Caki2 (cell line): ENCODE measurements around the gene DSG1. TPM values are rescaled to one million over a fixed set of nuclear protein-coding genes. Genes with fewer than 3 reads are reported as not detected.
A peak's percentile ranks its signal among the peaks of the same experiment; 100 is the strongest.
"Not testable (repeated sequence)": the region's sequence is repeated elsewhere in the genome, so short reads cannot be mapped to it uniquely, and the experiment has no call there.

Source experiments
- DNase-seq: peaks from one replicate; pipeline ENCODE4 v3.0.0-alpha.2; 2015; ENCODE audit warnings: low read depth
- in situ Hi-C: cut with HindIII; loops from 2 replicates; pipeline ENCODE4 v1.10.0; 2016; ENCODE audit warnings: low sequenced_read_pairs, low pct_unique_long_range_greater_than_20kb, mixed read lengths
- total RNA-seq: library from RNA; depleted of rRNA; stranded (reverse); fragments of >200 nt; shearing (Covaris generic); gene quantifications from 2 replicates; pipeline ENCODE4 v1.2.3, GENCODE V29; 2014; ENCODE audit warnings: low replicate concordance

DSG1 gene
- total RNA-seq, 1 experiment from 2014 or later: not detected

DNA sequence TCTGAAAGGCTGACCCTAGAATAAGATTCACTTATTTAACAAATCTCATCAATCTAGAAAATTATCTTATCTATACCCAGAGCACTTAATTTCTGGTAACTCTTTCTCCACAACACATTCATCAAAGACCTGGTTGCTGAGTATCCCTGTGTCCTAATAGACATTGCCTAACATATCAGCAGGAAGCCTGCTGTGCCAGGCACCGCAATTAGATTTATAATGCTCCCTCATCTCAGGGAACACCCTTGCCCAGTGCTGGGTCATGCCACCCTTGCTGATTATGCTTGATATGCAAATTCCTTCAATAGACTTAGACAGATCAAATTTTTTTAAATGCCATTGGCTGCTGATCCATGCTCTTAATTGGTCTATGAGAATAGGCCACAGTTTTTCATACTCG is 3.8 kb downstream of the DSG1 start:
- no peak for DNase-seq
- in situ Hi-C loops: no loop called here

- in situ Hi-C loops: no loop called here
- DNase-seq: peak; percentile 3
These were observed 7.1 kb downstream of the DSG1 start for GRCh38 chr18:31325051-31325450.

DNA sequence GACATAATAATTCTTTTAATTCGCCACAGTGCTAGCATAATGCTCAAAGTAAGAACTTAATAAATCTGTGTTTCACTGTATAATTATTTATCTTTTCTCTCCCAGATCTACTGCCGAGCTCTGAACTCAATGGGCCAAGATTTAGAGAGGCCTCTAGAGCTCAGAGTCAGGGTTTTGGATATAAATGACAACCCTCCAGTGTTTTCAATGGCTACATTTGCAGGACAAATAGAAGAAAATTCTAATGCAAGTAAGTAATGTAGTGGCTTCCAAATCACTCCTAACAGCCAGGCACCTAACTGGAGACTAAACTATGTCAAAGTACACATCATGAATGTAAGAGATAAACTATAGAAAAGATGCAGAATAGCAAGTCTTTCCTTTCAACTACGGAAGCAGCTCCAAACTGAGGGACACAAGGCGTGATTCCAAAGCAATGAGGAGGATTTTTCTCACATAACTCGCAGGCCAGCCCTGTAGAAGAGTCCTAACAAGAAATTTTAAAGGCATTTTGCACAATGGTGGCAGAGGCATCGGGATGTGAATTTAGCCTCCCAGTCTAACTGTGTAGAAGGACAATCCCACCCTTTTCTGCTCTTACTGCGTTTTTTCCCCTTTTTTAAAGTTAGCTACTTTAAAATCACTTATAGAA is 12.0 kb downstream of the DSG1 start:
- in situ Hi-C loops: no loop called here
- no peak for DNase-seq

GRCh38 chr18:31343454-31343853 is 25.5 kb downstream of the DSG1 start:
- in situ Hi-C loops: no loop called here

GRCh38 chr18:31353336-31353735 is 35.4 kb downstream of the DSG1 start:
- DNase-seq, in situ Hi-C loops: not testable (repeated sequence)

More at GRCh38 chr18:31343454-31343853, 25.5 kb downstream of the DSG1 start:
- DNase-seq: no peak

DNA sequence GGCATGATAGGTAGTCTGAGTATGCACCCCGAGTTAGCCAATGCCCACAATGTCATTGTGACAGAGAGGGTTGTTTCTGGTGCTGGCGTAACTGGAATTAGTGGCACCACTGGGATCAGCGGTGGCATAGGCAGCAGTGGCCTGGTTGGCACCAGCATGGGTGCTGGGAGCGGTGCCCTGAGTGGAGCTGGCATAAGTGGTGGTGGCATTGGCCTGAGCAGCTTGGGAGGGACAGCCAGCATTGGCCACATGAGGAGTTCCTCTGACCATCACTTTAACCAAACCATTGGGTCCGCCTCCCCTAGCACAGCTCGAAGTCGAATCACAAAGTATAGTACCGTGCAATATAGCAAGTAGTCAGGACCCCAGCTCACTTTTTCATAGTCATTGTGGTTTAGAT is 37.0 kb downstream of the DSG1 start:
- DNase-seq: no peak
- in situ Hi-C loops: no loop called here

DNA sequence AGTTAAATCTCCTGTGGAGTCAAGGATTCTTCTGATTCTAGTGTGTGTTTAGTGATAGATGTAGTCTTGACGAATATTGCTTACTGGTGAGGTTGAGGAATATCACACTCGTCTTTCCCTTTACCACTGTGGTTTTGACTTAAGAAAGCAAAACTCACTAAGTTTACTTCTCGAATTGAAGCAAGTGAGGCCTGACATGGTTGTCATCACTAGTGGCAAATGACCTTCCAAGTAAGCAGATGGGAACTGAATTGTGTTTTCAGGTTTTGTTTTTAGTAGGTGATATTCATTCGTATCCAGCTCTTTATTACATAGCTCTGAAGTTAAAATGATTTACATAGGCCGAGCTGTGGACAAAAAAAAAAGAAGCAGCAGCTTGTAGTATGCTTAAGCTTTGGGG is 38.1 kb downstream of the DSG1 start:
- DNase-seq: no peak
- in situ Hi-C loops: no loop called here

DNA sequence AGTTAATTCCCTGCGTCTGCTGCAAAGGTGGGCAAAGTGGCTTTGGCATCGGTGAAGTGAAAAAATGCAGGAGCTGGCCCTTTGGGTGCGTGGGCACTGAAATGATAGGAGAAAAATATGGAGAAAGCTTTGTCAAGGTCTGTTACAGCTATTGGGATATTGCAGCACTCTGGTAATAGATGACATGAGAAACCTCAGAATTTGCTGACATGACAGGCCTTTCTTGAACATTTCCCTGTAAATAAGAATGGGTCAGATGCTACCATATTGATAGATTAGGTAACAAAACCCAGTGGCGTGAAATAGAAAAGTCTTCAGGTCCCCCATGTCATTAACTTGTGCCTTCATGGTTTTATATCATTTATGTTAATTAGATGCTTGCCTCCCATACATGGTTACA is 46.2 kb downstream of the DSG1 start:
- in situ Hi-C loops: no loop called here

GRCh38 chr18:31369478-31369877 is 51.5 kb downstream of the DSG1 start:
- DNase-seq: no peak
- in situ Hi-C loops: no loop called here

More for the DNA sequence above, 46.2 kb downstream of the DSG1 start:
- DNase-seq: no peak

GRCh38 chr18:31371989-31372388 is 54.0 kb downstream of the DSG1 start:
- in situ Hi-C loops: no loop called here
- DNase-seq: no peak

GRCh38 chr18:31373641-31374040 is 55.7 kb downstream of the DSG1 start:
- no peak for DNase-seq
- in situ Hi-C loops: no loop called here

DNA sequence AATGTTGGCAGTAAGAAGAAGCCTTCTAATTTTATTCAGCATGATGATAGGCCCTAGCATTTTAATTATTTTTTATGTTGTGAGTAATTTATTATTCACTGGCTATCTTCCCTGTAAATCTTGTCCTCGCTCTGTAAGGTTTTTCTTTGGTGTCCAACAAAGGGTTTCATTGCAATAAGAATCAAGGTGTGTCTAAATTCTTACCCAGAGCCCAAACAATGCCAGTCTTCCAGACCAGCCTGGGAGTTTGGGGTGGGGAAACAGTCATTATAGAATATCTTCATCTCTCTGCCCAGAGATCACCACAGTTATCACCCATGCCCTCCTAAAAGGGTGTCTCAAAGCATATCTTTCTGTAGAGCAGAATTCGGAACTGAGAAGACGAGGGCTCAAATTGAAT is 58.5 kb downstream of the DSG1 start, which contains the start of gene DSG4:
TSS of gene DSG4 (plus strand) at position 301 of the 400 bp plus-strand sequence. CDS start 135 bp downstream, outside the sequence.
- in situ Hi-C loops: no loop called here
- no peak for DNase-seq

DNA sequence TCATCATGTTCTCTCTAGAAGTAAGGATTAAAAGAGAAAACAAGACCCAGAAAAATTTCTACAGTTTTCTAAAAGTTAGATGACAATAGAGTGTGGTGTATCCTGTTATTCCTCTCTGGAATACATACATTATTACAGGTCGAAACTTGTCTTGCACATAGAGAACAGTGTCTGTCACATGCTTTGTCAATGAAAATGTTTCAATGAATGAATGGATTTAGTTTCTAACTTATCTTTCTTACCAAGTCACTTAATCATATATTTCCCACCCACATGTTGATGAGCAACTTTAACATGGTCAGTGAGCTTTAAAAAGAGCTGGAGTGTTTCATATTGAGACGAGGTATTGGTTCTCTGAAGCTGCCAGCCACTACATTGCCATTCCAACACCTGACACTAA is 63.0 kb downstream of the DSG1 start:
- no peak for DNase-seq
- in situ Hi-C loops: no loop called here

- no peak for DNase-seq
- in situ Hi-C loops: no loop called here
These were observed 64.1 kb downstream of the DSG1 start for GRCh38 chr18:31382107-31382506.

DNA sequence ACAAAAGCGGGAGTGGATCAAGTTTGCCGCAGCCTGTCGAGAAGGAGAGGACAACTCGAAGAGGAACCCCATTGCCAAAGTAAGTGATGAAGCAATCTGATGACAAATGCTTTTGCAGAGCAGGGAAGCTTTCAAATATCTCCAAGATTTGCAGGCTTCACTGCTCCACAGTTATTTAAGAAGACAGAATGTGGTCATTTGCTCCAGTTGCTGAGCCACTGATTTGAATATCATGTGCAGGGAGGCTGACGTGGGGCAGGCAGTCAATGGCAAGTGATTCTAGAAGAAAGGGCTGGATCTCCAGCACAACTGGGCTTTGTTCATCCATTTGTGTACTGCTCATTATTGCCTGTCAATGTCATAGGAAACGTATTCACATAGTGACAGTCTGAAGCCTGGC is 68.8 kb downstream of the DSG1 start:
- peak; percentile 73 for DNase-seq
- in situ Hi-C loops: no loop called here

DNA sequence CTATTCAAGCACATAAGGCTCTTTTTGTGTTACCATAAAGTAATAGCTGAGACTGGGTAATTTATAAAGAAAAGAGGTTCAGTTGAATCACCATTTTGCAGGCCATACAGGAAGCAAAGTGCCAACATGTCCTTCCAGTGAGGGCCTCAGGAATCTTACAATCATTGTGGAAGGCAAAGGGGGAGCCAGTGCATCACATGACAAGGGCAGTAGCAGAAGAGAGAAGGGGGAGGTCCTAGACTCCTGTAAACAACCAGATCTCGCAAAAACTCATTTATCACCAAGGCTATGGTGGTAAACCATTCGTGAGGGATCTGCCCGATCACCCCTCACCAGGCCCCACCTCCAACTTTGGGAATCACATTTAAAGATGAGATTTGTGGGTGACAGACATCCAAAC is 75.3 kb downstream of the DSG1 start:
- DNase-seq: no peak
- in situ Hi-C loops: no loop called here

DNA sequence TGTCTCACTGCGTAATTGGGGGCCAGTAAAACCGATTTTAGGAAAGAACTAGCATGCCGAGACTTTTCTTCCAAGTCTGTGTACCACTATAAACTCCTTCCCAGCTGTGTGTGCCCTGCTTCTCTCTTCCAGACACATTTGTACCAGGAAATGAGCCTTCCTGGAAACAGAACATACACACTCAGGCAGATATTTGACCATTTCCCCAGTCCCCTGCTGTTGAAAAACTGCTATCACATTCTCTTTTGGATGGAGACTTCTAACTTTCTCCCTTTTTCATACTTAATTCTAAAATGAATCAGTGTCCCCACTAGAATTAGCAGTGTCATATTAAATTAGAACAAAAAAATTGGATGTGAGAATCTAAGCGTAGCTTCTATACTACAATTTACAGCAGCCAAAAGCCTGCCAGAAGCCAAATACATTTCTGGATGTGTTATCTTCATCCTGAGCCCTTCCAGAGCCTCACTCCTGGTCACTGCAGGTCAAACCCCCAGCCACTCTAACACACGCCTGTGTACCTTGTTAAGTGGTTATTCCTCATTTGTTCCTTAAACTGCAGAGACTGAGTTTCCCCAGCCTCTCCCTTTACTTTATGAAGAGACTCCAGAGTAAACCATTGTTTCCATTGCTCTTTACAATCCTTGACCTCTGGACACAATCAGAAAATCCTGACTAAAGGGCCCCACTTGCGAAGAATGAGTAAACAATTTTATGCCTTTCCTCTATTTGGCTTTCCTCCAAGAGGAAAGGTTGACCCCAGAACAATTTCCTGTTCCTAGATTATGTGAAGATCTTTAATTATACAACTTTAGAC is 79.0 kb downstream of the DSG1 start:
- no peak for DNase-seq

DNA sequence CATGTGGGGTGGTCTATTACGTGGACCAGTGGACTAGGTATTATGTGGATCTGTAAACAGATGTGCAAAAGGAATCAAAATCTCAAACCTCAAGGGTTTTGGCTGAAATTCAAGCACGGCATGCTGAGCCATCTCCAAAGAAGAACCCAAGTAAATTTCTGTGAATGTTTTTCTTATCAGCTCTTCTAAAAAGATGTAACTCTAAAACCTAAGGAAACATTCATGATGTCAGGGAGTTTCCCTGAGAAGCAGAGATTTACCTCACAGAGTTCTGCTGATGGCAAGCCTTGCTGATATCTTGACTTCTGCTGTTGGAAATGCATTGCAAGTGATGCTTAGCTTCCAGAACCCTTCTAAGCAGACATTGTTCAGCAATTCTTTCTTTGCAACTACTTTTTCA is 80.2 kb downstream of the DSG1 start:
- in situ Hi-C loops: no loop called here
- no peak for DNase-seq

More for the DNA sequence above, 79.0 kb downstream of the DSG1 start:
- in situ Hi-C loops: no loop called here

- DNase-seq: no peak
- in situ Hi-C loops: no loop called here
These were observed 81.5 kb downstream of the DSG1 start for GRCh38 chr18:31399306-31400032.
